ENCODE data around the gene ZFAND3. TPM values are rescaled to one million over a fixed set of nuclear protein-coding genes. Genes with fewer than 3 reads are reported as not detected.

ZFAND3 gene
- total RNA-seq, 2 experiments from 2014 or later = 32.3 to 37.9 TPM

DNA sequence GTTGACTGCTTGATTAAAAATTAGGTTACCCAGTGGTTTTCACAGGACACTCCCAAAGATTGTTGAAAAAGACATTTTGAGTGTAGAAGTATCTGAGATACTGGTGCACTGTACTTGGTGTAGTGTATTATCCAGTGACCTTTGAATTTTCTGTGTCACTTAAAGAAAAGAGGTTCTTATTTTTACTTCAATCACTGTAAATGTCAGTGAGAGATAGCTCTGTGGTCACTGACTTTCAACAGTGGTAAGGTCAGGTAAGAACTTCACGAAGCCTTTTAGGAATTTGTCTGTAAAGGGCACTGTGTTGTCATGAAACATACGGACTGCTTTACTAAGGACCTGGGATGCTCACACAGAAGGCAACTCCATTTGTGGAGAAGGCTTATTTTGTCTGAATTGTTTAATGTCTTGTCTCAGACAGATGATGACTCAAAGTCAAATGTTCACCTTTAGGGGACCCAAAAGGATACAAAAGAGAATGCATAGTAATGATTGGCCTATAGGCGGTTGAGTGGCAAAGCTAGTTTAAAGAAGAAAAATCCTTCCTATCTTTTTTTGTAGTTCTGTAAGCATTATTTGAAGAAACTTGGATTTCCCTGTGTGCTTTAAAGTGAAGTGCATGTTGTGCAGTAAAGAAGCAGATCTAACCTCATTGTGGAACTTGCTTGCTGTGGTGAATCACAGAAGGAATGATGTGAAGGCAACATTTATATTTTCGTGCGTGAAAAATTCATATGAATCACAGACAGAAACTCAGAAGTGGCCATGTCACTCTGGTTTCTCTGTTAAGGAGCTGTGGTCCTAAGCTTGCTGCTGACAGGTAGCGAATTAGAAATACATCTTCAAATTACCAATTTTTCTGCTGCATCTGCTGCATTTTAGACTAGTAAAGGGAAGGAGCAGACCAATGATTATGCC, 47.3 kb downstream of the ZFAND3 start:
- H3K4me3 Mint-ChIP-seq = no peak overlapping the region
- no peaks in the 10 kb centered on the region for H3K27me3 Mint-ChIP-seq
- ChIA-PET POLR2A (interaction anchor here (0.7 to 1.7 kb wide), 4 partner anchors 9 to 56 kb away, joined by 3 to 5 read pairs (median 4); partner anchors contain the start of gene ZFAND3), CTCF (interaction anchor here (0.9 to 1.7 kb wide), 4 partner anchors 11 to 76 kb away, joined by 3 to 6 read pairs (median 4); no protein-coding TSS in a partner anchor)
- H3K36me3 Mint-ChIP-seq (ENCODE audit: low read depth) = peaks cover 20% of the 10 kb centered on the region
- peaks cover 9% of the 10 kb centered on the region for H3K9me3 Mint-ChIP-seq
- no peak for DNase-seq
- ATAC-seq = peak; percentile 82
- peaks cover 58% of the 10 kb centered on the region for H3K4me1 Mint-ChIP-seq (ENCODE audit: low read depth)
- intact Hi-C loops (cut with micrococcal nuclease) = no loop called here
- peak overlapping the region; percentile 26 for H3K27ac Mint-ChIP-seq
- TF ChIP-seq, protein P1, sequence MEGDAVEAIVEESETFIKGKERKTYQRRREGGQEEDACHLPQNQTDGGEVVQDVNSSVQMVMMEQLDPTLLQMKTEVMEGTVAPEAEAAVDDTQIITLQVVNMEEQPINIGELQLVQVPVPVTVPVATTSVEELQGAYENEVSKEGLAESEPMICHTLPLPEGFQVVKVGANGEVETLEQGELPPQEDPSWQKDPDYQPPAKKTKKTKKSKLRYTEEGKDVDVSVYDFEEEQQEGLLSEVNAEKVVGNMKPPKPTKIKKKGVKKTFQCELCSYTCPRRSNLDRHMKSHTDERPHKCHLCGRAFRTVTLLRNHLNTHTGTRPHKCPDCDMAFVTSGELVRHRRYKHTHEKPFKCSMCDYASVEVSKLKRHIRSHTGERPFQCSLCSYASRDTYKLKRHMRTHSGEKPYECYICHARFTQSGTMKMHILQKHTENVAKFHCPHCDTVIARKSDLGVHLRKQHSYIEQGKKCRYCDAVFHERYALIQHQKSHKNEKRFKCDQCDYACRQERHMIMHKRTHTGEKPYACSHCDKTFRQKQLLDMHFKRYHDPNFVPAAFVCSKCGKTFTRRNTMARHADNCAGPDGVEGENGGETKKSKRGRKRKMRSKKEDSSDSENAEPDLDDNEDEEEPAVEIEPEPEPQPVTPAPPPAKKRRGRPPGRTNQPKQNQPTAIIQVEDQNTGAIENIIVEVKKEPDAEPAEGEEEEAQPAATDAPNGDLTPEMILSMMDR (IDR thresholded peaks at IDR 0.05) = no peak

DNA sequence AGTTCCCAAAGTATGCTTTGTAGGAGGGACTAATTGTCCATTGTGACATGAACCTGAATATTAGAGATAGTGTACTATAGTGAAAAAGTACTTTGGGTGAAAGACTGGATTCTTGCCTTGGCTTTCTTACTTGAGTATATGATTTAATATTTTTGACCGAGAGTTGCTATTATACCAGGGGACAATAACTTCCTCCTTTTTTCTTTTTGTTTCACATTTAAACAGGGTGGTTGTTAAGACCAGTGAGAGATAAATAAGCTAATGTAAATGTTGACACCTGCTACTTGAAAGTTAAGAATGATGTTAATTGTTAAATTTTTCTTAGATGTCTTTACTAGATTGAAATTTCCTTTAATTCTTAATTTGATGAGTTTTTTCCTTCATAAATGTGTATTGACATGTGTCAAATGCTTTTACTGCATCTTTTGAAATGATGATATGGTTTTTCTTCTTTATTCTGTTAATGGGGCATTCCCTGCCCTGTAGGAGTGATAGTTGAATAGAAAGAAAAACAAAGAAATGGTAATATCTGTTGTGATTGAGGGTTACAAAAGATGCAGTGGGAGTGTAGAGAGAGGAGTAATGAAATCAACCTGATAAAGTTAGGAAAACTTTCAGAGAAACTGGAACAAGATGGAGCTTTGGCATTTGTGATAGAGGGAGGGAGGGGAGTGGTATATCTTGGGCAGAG, 48.4 kb downstream of the ZFAND3 start:
- TF ChIP-seq, protein P1 (IDR thresholded peaks at IDR 0.05) = no peak
- peak overlapping the region; percentile 81 for H3K27ac Mint-ChIP-seq
- POLR2A ChIA-PET = interaction anchor here (0.7 to 1.7 kb wide), 2 partner anchors 10 to 55 kb away, joined by 3 to 4 read pairs; no protein-coding TSS in a partner anchor
- DNase-seq = no peak
- H3K4me1 Mint-ChIP-seq (ENCODE audit: low read depth) = peaks cover 61% of the 10 kb centered on the region
- peaks cover 28% of the 10 kb centered on the region for H3K36me3 Mint-ChIP-seq (ENCODE audit: low read depth)
- H3K27me3 Mint-ChIP-seq = no peaks in the 10 kb centered on the region
- intact Hi-C loops (cut with micrococcal nuclease) = no loop called here
- ATAC-seq = no peak
- peak overlapping the region; percentile 13 for H3K4me3 Mint-ChIP-seq
- CTCF ChIA-PET = interaction anchor here (1.0 to 1.7 kb wide), 2 partner anchors 10 to 21 kb away, joined by 3 to 6 read pairs; no protein-coding TSS in a partner anchor
- H3K9me3 Mint-ChIP-seq = peaks cover 12% of the 10 kb centered on the region

DNA sequence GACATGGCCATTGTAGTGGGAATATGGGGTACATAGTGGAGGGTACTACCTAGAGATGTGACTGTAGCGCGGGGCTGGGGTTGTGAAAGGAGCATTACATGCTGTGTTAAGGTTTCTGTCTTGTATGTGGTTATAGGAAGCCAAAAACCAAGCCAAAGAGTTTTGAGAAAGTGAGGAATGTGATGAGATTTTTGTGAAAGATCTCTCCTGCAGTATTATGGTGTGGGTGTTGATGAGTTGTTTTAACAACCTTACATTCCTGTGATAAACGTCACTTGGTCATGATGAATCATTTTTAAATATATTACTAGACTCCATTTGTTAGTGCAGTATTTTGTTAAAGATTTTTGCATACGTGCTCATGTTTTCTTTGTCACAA, 48.9 kb downstream of the ZFAND3 start:
- H3K27ac Mint-ChIP-seq = peak overlapping the region; percentile 81
- H3K4me1 Mint-ChIP-seq (ENCODE audit: low read depth) = peaks cover 60% of the 10 kb centered on the region
- H3K4me3 Mint-ChIP-seq = peak overlapping the region; percentile 13
- peaks cover 12% of the 10 kb centered on the region for H3K9me3 Mint-ChIP-seq
- no peak for DNase-seq
- ChIA-PET POLR2A (interaction anchor here (1.7 kb wide), 1 partner anchor 10 kb away, joined by 4 read pairs; no protein-coding TSS in a partner anchor), CTCF (interaction anchor here (1.7 kb wide), 1 partner anchor 9 kb away, joined by 6 read pairs; no protein-coding TSS in a partner anchor)
- H3K27me3 Mint-ChIP-seq = no peaks in the 10 kb centered on the region
- ATAC-seq = peak; percentile 44
- TF ChIP-seq, protein P1 (IDR thresholded peaks at IDR 0.05) = no peak
- intact Hi-C loops (cut with micrococcal nuclease) = no loop called here
- H3K36me3 Mint-ChIP-seq (ENCODE audit: low read depth) = peaks cover 28% of the 10 kb centered on the region

DNA sequence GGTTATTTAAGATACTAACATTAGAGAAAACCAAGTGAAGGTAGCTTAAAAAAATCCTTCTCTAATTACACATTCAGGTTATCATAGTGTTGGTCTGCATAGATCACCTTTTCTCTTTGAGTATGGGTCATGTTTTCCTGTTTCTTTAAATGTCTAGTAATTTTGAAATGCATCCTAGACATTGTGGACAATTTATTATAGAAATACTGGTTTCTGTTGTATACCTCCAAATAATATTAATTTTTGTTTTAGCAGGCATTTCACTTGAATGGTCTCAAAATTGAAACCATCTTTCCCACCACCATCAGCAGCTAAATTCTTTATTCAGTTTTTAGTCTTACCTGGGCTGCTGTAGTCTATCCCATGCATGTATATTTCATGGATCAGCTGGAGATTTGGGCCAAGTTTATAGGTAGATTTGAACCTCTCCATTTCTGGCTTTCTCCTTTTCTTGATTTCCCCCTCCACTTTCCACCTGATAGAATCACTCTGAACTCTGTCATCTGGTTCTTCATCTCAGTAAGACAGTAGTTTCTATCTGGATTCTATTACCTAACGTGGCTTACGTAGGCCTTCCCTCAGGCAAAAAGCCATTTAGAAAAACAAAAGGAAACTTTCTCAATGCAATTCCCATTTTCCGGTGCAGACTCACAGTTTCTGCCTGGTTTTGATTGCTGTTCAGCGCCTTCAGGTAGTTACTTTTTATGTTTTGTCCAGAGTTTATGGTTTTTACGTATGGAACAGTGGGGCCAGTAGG, 52.3 kb downstream of the ZFAND3 start:
- intact Hi-C loops (cut with micrococcal nuclease) = no loop called here
- Mint-ChIP-seq H3K4me1 (ENCODE audit: low read depth) (peaks cover 61% of the 10 kb centered on the region), H3K27me3 (no peaks in the 10 kb centered on the region), H3K36me3 (ENCODE audit: low read depth) (peaks cover 36% of the 10 kb centered on the region), H3K27ac (no peak overlapping the region), H3K4me3 (no peak overlapping the region), H3K9me3 (peaks cover 12% of the 10 kb centered on the region)
- CTCF ChIA-PET = no interaction called here
- ATAC-seq (no peak), DNase-seq (no peak)
- TF ChIP-seq, protein P1 (IDR thresholded peaks at IDR 0.05) = no peak
- POLR2A ChIA-PET = interaction anchor here (0.5 kb wide), 1 partner anchor 582 kb away, joined by 3 read pairs; no protein-coding TSS in a partner anchor

Measured in activated CD8-positive, alpha-beta T cell treated with anti-CD3 and anti-CD28 coated beads for 36 hours (primary cell).